Upper lobe of left lung (tissue), 4 donors: ENCODE measurements around the gene PARD6B.

Experiments
- CTCF ChIP-seq, 6 experiments: fragments of 450-650 bp in 4 of 6; fragments of 200-600 bp in 2 of 6; sonication (generic) in 2 of 6; IDR thresholded peaks; one replicate each; pipeline ENCODE4 v1.5.1; 2016 to 2019; ENCODE audit warnings: antibody characterized with exemption in 6 of 6
- POLR2A ChIP-seq, 4 donors: fragments of 450-650 bp; IDR thresholded peaks; one replicate each; pipeline ENCODE4 v1.5.1; 2016 to 2017; ENCODE audit warnings: antibody characterized with exemption in 4 of 4, mild to moderate bottlenecking in 2 of 4
- POLR2AphosphoS5 ChIP-seq, 2 donors: sonication (generic); formaldehyde crosslinking; IDR thresholded peaks; one replicate each; pipeline ENCODE4 v1.5.1; 2017; ENCODE audit warnings: antibody characterized with exemption in 2 of 2

- TF ChIP-seq CTCF (IDR thresholded peaks at IDR 0.05) (no peak), POLR2A (IDR thresholded peaks at IDR 0.05) (no peak), POLR2AphosphoS5 (IDR thresholded peaks at IDR 0.05) (no peak)
Measured at GRCh38 chr20:50799176-50799889, 68.0 kb downstream of the PARD6B start.
